ENCODE data around the gene TSEN34.
"Not testable (repeated sequence)": the region's sequence is repeated elsewhere in the genome, so short reads cannot be mapped to it uniquely, and the experiment has no call there.

TSEN34 gene

DNA sequence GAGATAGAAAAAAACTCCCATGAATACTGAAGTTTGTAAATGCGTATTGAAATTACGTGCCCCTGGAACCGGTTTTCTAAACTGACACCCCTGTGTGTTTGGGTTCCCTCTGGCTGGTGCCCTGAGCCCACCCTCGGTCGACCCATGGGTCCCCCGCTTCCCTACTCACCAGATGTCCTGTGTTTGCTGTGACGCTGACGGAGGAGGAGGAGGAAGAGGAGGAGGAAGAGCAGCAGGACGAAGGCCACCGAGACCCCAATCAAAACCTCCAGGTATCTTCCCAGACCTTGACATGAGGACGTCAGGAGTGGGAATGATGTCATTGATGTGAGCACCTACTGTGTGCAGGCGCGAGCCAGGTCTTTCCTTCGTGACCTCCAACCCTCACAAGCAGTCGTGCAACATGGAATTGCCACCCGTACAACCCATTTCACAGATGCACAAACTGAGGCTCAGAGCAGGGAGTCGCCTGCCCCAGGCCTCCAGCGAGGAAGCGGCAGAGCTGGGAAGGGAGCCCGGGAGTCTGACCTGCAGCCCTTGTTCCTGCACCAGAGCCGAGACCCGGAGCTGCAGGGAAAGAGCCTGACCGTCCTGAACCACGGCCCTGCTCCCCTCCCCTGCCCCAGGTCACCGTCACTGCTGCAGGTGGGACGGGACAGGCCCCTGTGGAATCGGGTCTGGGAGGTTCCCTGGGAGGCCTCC, 28.0 kb downstream of the TSEN34 start:
- H3K4me3 ChIP-seq (ENCODE audit: low read length, poor library complexity, severe bottlenecking): no peak overlapping the region
- no peaks in the 10 kb centered on the region for H3K27me3 ChIP-seq (ENCODE audit: insufficient read depth, low read length, poor library complexity, severe bottlenecking)
- H3K9me2 ChIP-seq (replicated peaks; ENCODE audit: low read depth, low read length): no peaks in the 10 kb centered on the region
- no peaks in the 10 kb centered on the region for H3K79me2 ChIP-seq (ENCODE audit: insufficient read depth, low read length)
- H3F3A ChIP-seq (ENCODE audit: low read depth): no peaks in the 10 kb centered on the region
- no peaks in the 10 kb centered on the region for H3K9me3 ChIP-seq (ENCODE audit: insufficient read depth, low read depth, low read length)
- H3K4me2 ChIP-seq (ENCODE audit: low read depth, low read length, poor library complexity, severe bottlenecking): no peak overlapping the region
- TF ChIP-seq CTCF (conservative IDR thresholded peaks at IDR 0.05; ENCODE audit: low read length): no peak
- TF ChIP-seq EZH2phosphoT487 (IDR thresholded peaks at IDR 0.05; ENCODE audit: borderline replicate concordance): no peak
- no peaks in the 10 kb centered on the region for H3K4me1 ChIP-seq (ENCODE audit: insufficient read depth, low read length, poor library complexity, severe bottlenecking)
- no peaks in the 10 kb centered on the region for H4K20me1 ChIP-seq (ENCODE audit: insufficient read depth, low read length, poor library complexity, severe bottlenecking)
- H3K9ac ChIP-seq (ENCODE audit: low read depth, low read length, poor library complexity, severe bottlenecking): no peak overlapping the region
- peaks cover 13% of the 10 kb centered on the region; the same call in 1 of the 2 replicates for H3K36me3 ChIP-seq (ENCODE audit: insufficient read depth, low read length)
- H2AFZ ChIP-seq (ENCODE audit: low read length): no peak overlapping the region

- H3K4me2 ChIP-seq (ENCODE audit: low read depth, low read length, poor library complexity, severe bottlenecking); H2AFZ ChIP-seq (ENCODE audit: low read length): not testable (repeated sequence)
Measured at GRCh38 chr19:54219702-54220101, 28.6 kb downstream of the TSEN34 start.

GRCh38 chr19:54221947-54222346, 30.8 kb downstream of the TSEN34 start:
- H3K27me3 ChIP-seq (ENCODE audit: insufficient read depth, low read length, poor library complexity, severe bottlenecking); H3K79me2 ChIP-seq (ENCODE audit: insufficient read depth, low read length); H3K9me2 ChIP-seq (replicated peaks; ENCODE audit: low read depth, low read length); H3K4me2 ChIP-seq (ENCODE audit: low read depth, low read length, poor library complexity, severe bottlenecking); H3K36me3 ChIP-seq (ENCODE audit: insufficient read depth, low read length); H3F3A ChIP-seq (ENCODE audit: low read depth); H3K4me1 ChIP-seq (ENCODE audit: insufficient read depth, low read length, poor library complexity, severe bottlenecking); H3K4me3 ChIP-seq (ENCODE audit: low read length, poor library complexity, severe bottlenecking); H4K20me1 ChIP-seq (ENCODE audit: insufficient read depth, low read length, poor library complexity, severe bottlenecking); H2AFZ ChIP-seq (ENCODE audit: low read length); H3K9ac ChIP-seq (ENCODE audit: low read depth, low read length, poor library complexity, severe bottlenecking); H3K9me3 ChIP-seq (ENCODE audit: insufficient read depth, low read depth, low read length): not testable (repeated sequence)

More at GRCh38 chr19:54219702-54220101, 28.6 kb downstream of the TSEN34 start:
- H3K9ac ChIP-seq (ENCODE audit: low read depth, low read length, poor library complexity, severe bottlenecking); H4K20me1 ChIP-seq (ENCODE audit: insufficient read depth, low read length, poor library complexity, severe bottlenecking); H3K9me2 ChIP-seq (replicated peaks; ENCODE audit: low read depth, low read length); H3K79me2 ChIP-seq (ENCODE audit: insufficient read depth, low read length); H3K27me3 ChIP-seq (ENCODE audit: insufficient read depth, low read length, poor library complexity, severe bottlenecking); H3K4me3 ChIP-seq (ENCODE audit: low read length, poor library complexity, severe bottlenecking); H3K9me3 ChIP-seq (ENCODE audit: insufficient read depth, low read depth, low read length); H3F3A ChIP-seq (ENCODE audit: low read depth); H3K4me1 ChIP-seq (ENCODE audit: insufficient read depth, low read length, poor library complexity, severe bottlenecking): not testable (repeated sequence)
- H3K36me3 ChIP-seq (ENCODE audit: insufficient read depth, low read length): peaks cover 13% of the 10 kb centered on the region; the same call in 1 of the 2 replicates

DNA sequence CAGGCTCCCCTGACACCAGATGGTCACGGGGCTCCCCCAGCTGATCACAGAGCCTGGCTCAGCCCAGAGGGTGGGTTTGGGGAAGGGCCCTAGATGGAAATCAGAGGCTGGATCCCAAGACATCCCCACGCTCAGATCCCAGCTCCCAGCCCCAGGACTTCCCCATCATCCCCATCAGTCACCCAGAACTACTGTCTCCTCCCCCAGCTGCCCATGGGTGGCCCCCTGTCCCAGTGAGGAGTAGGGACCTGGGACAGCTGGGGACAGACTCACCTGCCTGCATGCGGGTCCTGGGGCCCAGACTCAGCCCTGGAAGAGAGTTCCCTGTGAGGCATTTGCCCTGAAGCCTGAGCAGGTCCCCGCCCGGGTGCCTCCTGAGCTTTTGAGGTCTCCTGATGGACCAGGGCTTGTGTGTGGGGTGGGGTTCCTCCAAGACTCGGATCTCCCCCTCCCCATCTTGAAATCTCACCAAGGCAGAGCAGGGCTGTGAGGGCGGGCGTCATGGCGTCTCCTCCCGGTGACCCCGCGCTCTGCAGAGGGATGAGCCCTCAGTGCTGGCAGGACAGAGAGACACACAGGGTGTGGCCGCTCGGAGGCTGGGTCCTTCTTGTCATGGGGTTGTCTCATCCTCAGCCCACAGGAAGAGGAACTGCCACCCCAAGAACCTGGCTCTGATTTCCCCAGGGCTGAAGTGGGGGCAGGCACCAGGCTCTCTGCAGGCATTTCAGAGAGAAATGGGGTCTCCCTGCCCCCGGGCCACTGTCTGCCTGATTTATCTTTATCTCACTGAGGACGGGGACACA, 31.6 kb downstream of the TSEN34 start, which contains the start of gene LILRB3:
LILRB3 (minus strand) TSS at position 534 of the 803 bp plus-strand sequence; CDS start at position 503, 31 bp downstream.
- H3K4me3 ChIP-seq (ENCODE audit: low read length, poor library complexity, severe bottlenecking); H3K36me3 ChIP-seq (ENCODE audit: insufficient read depth, low read length); H2AFZ ChIP-seq (ENCODE audit: low read length); H3K4me1 ChIP-seq (ENCODE audit: insufficient read depth, low read length, poor library complexity, severe bottlenecking); H3K27me3 ChIP-seq (ENCODE audit: insufficient read depth, low read length, poor library complexity, severe bottlenecking); H4K20me1 ChIP-seq (ENCODE audit: insufficient read depth, low read length, poor library complexity, severe bottlenecking); H3K4me2 ChIP-seq (ENCODE audit: low read depth, low read length, poor library complexity, severe bottlenecking); H3K9me2 ChIP-seq (replicated peaks; ENCODE audit: low read depth, low read length); H3F3A ChIP-seq (ENCODE audit: low read depth); H3K9me3 ChIP-seq (ENCODE audit: insufficient read depth, low read depth, low read length); H3K9ac ChIP-seq (ENCODE audit: low read depth, low read length, poor library complexity, severe bottlenecking); H3K79me2 ChIP-seq (ENCODE audit: insufficient read depth, low read length): not testable (repeated sequence)

DNA sequence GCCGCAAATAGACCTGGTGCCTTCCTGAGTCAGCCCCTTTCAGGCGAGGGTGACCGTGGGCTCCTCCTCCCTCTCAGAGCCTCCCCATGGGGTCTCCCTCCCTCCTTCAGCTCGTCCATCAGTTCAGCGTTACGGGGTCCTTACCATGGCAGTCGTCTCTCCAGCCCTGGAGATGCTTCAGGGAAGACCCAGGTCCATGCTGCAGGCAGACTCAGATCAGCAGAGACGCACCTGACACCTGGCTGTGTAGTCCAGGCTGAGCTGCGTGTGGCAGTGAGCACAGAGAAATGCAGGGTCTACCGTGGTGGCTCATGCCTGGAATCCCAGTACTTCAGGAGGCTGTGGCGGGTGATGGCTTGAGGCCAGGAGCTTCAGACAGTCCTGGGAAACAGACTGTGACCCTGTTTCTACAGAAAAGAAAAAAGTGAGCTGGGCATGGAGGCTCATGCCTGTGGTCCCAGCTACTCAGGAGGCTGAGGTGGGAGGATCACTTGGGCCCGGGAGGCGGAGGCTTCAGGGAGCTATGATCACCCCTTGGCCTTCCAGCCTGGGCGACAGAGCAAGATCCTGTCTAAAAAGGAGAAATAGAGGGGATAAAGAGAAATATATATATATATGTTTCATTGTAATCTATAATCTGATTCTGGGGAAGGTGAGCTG, 32.3 kb downstream of the TSEN34 start:
- H3K79me2 ChIP-seq (ENCODE audit: insufficient read depth, low read length); H3K4me2 ChIP-seq (ENCODE audit: low read depth, low read length, poor library complexity, severe bottlenecking); H4K20me1 ChIP-seq (ENCODE audit: insufficient read depth, low read length, poor library complexity, severe bottlenecking); H2AFZ ChIP-seq (ENCODE audit: low read length); H3K9ac ChIP-seq (ENCODE audit: low read depth, low read length, poor library complexity, severe bottlenecking); H3F3A ChIP-seq (ENCODE audit: low read depth); H3K4me3 ChIP-seq (ENCODE audit: low read length, poor library complexity, severe bottlenecking); H3K27me3 ChIP-seq (ENCODE audit: insufficient read depth, low read length, poor library complexity, severe bottlenecking); H3K4me1 ChIP-seq (ENCODE audit: insufficient read depth, low read length, poor library complexity, severe bottlenecking); H3K36me3 ChIP-seq (ENCODE audit: insufficient read depth, low read length); H3K9me2 ChIP-seq (replicated peaks; ENCODE audit: low read depth, low read length); H3K9me3 ChIP-seq (ENCODE audit: insufficient read depth, low read depth, low read length): not testable (repeated sequence)

- H3K4me1 ChIP-seq (ENCODE audit: insufficient read depth, low read length, poor library complexity, severe bottlenecking); H3K9ac ChIP-seq (ENCODE audit: low read depth, low read length, poor library complexity, severe bottlenecking); H3K9me3 ChIP-seq (ENCODE audit: insufficient read depth, low read depth, low read length); H3K36me3 ChIP-seq (ENCODE audit: insufficient read depth, low read length); H4K20me1 ChIP-seq (ENCODE audit: insufficient read depth, low read length, poor library complexity, severe bottlenecking); H3F3A ChIP-seq (ENCODE audit: low read depth); H3K4me2 ChIP-seq (ENCODE audit: low read depth, low read length, poor library complexity, severe bottlenecking); H3K9me2 ChIP-seq (replicated peaks; ENCODE audit: low read depth, low read length); H2AFZ ChIP-seq (ENCODE audit: low read length); H3K27me3 ChIP-seq (ENCODE audit: insufficient read depth, low read length, poor library complexity, severe bottlenecking); H3K79me2 ChIP-seq (ENCODE audit: insufficient read depth, low read length); H3K4me3 ChIP-seq (ENCODE audit: low read length, poor library complexity, severe bottlenecking): not testable (repeated sequence)
Measured at GRCh38 chr19:54223937-54224281, 32.8 kb downstream of the TSEN34 start.
